HS-5 (cell line): ENCODE data around the gene IL1R2.

Experiments
- DNase-seq: peaks from one replicate; pipeline ENCODE4 v3.0.0-alpha.2; 2012; ENCODE audit warnings: low read depth

IL1R2 gene

GRCh38 chr2:102043560-102043959 lies 51.8 kb downstream of the IL1R2 start:
- DNase-seq = no peak

DNA sequence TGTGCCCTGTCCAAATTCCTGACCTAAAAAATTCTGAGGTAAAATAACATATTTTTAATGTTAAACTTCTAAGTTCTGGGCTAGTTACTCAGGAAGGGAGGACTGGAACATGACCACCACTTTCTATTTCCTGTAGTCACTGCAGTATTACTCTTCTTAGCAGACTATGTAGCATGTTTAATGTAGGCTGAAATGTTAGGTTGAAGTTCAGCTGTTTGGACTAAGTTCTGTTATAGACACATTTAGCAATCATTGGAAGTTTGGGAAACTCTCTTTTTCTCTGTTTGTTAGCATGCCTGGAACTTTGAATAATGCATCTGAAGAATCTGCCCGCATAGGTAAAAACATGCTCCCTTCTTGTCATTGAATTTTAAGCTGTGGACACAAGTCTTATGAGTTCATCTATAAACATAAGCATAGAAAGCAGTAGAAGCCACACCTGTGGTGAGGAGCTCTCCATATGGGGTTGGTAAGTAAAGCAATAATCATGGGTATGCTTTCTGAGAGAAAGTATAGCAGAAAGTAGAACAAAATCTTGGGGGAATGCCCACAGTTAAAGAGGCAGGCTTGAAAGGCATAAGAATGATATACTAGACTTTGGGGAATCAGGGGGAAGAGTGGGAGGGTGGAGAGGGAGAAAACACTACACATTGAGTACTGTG lies 52.6 kb downstream of the IL1R2 start:
- DNase-seq = no peak

GRCh38 chr2:102044967-102045489 lies 53.3 kb downstream of the IL1R2 start:
- DNase-seq = no peak

GRCh38 chr2:102045697-102046096 lies 53.9 kb downstream of the IL1R2 start:
- no peak for DNase-seq

DNA sequence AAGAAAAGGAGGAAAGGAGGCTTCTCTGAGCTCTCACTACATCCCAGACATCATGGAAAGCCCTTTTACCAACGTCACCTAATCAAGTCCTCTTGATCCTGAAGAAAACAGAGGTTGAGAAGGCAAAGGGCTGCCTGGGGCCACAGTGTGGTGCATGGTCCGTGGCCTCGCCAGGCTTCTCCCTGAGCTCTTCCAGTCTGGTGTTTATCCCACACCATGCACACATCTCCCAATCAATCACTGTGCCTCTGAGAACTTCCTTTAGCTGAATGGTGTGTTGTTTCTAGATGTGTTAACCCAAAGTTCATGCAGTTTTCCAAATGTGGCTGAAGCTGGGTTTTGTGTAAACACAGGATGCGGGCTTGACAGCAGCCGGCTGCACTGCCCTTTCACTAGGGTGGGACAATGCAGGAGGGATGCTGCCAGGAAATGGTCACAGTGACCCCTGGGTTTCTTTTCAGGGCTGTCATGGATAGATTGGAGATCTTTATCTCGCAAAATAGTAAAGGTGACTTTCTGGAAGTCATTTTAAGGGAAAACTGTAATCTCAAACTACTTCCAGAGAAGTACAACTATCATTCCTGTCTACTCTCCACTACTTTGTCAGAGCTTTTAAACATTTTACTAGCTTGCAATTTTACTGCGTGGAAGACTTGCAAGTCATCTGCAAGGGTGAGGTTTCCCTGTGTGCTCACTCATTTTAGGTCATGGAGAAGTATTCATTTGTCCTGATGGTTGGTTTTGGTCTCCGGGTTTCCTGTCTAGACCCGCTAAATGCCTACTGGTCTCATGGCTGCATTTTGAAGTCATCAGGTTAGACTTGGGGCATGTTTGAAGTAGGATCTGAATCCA lies 54.6 kb downstream of the IL1R2 start:
- no peak for DNase-seq

DNA sequence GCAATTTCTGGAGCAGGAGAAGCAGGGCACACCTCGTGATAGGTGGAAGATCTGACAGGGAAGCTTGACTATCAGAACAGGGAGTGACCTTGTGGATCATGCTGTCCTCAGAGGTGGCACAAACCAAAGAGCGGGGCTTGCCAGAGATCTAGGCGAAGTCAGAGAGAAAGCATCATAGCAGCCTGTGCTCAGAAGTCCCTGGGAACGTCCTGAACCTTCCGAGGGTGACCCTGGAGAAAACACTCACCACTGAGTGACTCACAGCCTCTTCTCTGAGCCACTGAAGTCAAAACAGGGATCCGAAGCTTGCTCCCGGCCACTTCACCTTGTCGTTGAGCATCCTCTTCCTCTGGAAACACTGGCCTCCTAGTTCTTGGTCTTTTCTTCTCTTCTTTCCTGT lies 56.7 kb downstream of the IL1R2 start:
- no peak for DNase-seq

GRCh38 chr2:102049756-102050443 lies 58.1 kb downstream of the IL1R2 start:
- no peak for DNase-seq

DNA sequence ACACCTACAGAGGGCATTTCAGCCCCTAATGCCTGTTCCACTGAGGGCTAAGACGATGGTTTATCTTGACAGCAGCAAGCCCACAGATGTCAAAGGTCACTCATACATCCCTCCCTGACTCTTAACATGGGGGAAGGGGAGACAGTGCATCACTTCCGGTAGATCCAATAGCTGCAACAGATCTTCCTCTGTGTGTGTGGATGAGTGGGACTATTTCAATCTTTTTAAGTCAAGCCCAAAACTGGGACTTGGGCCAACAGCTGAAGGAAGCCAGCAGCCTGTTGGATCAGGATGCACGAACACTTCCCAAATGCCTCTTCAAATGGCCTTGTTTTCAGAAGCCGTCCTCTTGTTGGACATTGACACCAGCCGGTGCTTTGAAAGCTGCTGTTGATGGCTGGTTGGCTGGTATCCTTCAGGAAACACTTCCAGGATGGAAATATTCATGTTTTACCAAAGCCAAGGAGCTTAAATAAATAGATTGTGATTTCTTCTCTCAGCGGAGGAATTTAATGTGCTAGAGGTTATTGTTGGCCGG lies 59.2 kb downstream of the IL1R2 start:
- DNase-seq = no peak

DNA sequence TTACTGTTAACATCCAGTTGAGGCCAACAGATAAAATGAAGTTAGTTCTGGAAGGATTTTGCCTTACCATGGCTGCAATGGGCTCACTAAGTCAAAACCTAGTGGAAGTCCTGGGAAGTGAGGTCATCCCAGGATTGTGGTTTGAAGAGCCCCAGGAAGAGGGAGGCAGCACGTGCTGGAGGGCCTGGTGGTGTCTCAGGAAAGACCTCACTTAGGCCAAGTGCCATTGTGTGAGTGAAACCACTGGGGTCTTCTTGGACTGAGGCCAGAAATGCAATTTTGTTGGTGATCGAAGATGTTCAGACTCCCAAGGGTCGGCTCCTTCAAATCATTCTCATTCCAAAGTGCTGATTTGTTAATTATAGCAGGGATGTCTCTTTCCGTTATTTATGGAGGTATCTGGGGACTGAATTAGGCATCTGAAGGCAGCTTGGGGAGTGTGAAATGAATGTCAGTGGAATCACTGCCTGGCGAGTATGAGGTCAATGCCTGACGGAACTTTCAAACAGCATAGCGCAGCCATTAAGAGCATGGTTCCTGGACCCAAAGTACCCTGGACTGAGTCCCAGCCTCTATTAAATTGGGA lies 60.0 kb downstream of the IL1R2 start:
- DNase-seq = no peak

DNA sequence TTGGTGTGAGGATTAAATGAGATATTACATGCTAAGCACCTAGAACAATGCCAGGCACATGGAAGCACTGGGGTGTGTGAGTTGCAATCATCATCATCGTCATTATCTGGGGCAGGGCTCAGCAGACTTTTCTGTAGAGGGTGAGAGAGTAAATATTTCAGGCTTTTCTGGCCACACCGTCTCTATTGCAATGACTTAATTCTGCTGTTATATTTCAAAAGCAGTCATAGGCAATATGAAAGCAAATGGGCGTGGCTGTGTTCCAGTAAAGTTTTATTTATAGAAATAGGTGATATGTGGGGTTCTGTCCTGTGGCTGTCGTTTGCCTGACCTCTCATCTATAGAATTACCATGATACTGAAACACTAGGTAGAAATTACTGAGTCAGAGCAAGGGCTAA lies 60.6 kb downstream of the IL1R2 start:
- DNase-seq = no peak

- no peak for DNase-seq
Observed at GRCh38 chr2:102053096-102053495, 61.3 kb downstream of the IL1R2 start.

- DNase-seq = no peak
Observed at GRCh38 chr2:102055346-102055990, 63.7 kb downstream of the IL1R2 start.

DNA sequence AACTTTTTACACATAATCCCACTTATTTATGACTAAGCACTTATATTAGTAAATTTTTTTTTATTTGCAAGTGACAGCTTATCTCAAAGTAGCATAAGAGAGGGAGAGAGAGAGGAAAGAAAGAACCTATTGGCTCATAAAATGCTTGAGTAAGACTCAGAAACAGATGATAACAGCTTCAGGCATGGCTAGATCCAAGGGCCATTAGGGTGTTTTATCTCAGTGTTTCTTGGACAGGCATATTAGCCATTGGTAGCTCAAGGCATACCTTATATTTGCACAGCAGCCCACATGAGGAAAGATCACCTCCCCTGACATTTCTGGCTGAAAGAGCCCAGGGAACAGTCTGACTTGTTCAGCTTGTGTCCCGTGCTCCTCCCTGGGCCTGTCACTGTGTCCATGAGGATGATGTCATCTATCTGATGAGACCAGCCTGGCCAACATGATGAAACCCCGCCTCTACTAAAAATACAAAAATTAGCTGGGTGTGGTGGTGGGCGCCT lies 64.4 kb downstream of the IL1R2 start:
- no peak for DNase-seq

DNA sequence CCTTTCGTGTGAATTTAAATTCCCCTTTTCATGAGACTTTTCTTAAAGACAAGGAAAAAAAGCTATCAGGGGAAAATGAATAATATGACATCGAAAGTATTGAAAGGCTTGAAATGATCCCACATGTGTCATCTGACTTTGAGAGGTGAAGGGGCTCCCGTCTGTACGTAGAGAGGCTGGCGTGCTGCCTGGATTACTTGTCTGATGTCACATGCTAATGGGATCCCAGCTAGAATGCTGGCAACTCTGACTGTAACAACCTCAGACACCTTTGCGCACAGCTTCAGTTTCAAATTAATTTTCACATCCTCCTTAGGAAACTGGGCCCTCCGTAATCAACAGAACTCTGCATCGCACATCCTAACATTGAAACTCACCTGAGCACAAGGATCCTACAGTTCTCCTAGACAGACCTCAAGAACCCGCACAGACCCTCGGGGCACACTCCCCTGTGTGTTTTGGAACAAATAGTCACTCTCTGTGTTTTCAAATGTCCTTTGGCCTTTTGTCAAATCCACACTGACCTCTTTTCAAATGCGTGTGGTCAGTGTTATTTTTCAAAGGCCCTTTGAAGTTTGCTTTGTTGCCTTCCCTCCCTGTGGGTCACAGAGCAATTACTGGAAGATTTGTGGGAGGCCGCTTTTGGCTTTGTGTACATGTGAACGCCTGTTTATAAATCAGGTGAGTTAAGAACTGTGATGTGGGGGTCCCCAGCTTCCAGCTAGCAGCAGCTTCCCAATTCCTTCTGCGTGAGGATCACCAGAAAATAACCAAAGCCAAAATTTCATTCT lies 65.9 kb downstream of the IL1R2 start:
- no peak for DNase-seq

GRCh38 chr2:102058293-102058833 lies 66.6 kb downstream of the IL1R2 start:
- no peak for DNase-seq

- DNase-seq = no peak
Observed at GRCh38 chr2:102059151-102059550, 67.4 kb downstream of the IL1R2 start.

- DNase-seq = no peak
Observed at GRCh38 chr2:102060047-102060446, 68.3 kb downstream of the IL1R2 start.

GRCh38 chr2:102060792-102061191 lies 69.0 kb downstream of the IL1R2 start:
- no peak for DNase-seq

DNA sequence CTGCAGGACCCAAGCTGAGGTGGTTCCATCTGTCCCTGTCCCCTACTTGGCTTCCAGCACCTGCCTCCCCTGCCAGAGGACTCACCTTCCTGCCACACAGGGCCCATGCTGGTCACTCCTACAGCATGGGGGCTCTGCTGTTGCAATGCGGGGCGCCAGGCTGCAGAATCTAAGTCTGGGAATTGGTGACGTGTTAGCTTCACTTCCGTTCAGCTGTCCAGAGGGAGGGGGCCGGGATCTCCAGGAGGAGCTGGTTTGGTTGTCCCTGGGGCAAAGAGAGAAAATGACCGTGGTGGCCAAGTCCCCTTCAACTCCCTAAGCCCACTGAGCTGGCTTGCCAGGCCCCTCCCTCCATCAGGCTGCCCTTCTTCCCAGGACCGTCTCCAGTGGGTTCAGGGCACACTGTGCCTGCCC lies 69.5 kb downstream of the IL1R2 start:
- no peak for DNase-seq
